Spinal cord (tissue), 10 donors: ENCODE data around the gene NPW. TPM values are rescaled to one million over a fixed set of nuclear protein-coding genes. Genes with fewer than 3 reads are reported as not detected.

ENCODE experiments used
- DNase-seq, 6 donors: peaks; one replicate each; pipeline versions ENCODE4 v3.0.0 to v3.0.0-alpha.2; 2013 to 2015; ENCODE audit warnings: low spot score in 6 of 6, low read depth in 4 of 6
- H3K27ac ChIP-seq: one replicate; pipeline ENCODE4 v1.5.1; 2013; ENCODE audit warnings: low read depth, low read length, control low read depth
- H3K27me3 ChIP-seq: one replicate; pipeline ENCODE4 v1.6.1; 2013; ENCODE audit warnings: low read length; ENCODE audit not compliant: control insufficient read depth, insufficient read depth
- H3K36me3 ChIP-seq: one replicate; pipeline ENCODE4 v1.6.1; 2013; ENCODE audit warnings: low read length; ENCODE audit not compliant: control insufficient read depth, insufficient read depth
- H3K4me1 ChIP-seq: one replicate; pipeline ENCODE4 v1.6.1; 2013; ENCODE audit warnings: low read length; ENCODE audit not compliant: control insufficient read depth, insufficient read depth
- H3K4me3 ChIP-seq: one replicate; pipeline ENCODE4 v1.5.1; 2013; ENCODE audit warnings: low read depth, low read length, control low read depth
- H3K9me3 ChIP-seq: one replicate; pipeline ENCODE4 v1.6.1; 2013; ENCODE audit warnings: low read length; ENCODE audit not compliant: control insufficient read depth, insufficient read depth
- WGBS: methylation state at CpG from one replicate; pipeline ENCODE4 v1.1.5; 2013; ENCODE audit warnings: missing lambda C conversion rate; ENCODE audit not compliant: insufficient coverage; 5-methylcytosine and 5-hydroxymethylcytosine counted together
- polyA plus RNA-seq, 2 donors: library from polyadenylated mRNA; unstranded; fragments of 120-200 nt; gene quantifications; one replicate each; pipeline ENCODE4 v1.2.1, GENCODE V29; 2013; ENCODE audit not compliant: insufficient read length in 2 of 2
- total RNA-seq, 2 donors: library from RNA; depleted of rRNA in 1 of 2; stranded (reverse); fragments of 120-200 nt in 1 of 2; fragments of >200 nt in 1 of 2; gene quantifications; one replicate each; pipeline versions ENCODE4 v1.2.3 to v1.2.4, GENCODE V29; 2013 to 2014
- donor health status: healthy.

Gene NPW
- total and polyA plus RNA-seq, 4 donors: 0.20 to 4.9 (median 1.4) TPM

DNA sequence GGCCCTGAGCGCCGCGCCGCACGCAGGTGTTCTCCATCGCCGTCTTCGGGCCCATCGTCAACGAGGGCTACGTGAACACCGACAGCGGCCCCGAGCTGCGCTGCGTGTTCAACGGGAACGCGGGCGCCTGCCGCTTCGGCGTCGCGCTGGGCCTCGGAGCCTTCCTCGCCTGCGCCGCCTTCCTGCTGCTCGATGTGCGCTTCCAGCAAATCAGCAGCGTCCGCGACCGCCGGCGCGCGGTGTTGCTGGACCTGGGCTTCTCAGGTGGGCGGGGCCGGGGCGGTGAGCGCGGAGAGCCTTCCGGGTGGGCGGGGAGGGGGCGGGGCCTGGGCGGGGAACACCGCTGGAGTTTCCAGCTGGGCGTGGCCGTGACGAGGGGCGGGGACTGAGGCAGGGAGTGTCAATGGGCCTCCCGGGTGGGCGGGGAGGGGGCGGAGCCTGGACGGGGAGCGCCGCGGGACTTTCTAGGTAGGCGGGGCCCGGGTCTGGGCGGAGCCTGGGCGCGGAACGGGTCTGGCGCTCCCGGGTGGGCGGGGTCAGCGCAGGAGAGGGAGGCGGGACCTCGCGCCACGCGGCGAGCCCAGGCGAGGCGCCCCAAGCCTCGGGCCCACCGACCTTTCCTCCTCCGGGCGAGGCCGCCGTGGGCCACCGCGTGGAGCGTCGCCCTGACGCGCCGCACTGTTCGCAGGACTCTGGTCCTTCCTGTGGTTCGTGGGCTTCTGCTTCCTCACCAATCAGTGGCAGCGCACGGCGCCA, 27.5 kb upstream of the NPW start:
- Histone ChIP-seq H3K4me1 (peaks cover 37% of the 10 kb centered on the region), H3K27ac (no peak overlapping the region), H3K36me3 (peaks cover 43% of the 10 kb centered on the region), H3K9me3 (no peaks in the 10 kb centered on the region), H3K4me3 (peak overlapping the region; percentile 24), H3K27me3 (peaks cover 32% of the 10 kb centered on the region)
- DNase-seq: peak in 5 of 6 donors; percentile 58 to 95 (median 78)
- under 1% methylated on average over 80 of the region's 96 CpGs for WGBS

DNA sequence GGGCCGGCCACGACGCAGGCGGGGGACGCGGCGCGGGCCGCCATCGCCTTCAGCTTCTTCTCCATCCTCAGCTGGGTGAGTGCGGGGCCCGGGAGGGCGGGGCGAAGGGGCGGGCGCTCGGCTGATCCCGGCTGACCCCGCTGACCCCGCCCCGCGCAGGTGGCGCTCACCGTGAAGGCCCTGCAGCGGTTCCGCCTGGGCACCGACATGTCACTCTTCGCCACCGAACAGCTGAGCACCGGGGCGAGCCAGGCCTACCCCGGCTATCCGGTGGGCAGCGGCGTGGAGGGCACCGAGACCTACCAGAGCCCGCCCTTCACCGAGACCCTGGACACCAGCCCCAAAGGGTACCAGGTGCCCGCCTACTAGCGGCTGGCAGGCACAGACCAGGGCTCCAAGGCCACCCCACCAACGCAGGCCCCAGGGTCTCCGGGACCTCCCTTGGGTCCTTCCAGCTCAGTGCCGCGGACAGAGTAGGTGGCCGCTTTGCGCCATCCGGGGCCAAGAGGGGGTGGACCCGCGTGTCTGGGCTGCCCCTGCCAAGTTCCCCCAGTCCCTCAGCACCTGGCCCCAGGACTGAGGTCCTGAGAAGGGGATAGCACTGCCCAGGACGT, 26.8 kb upstream of the NPW start:
- Histone ChIP-seq H3K4me3 (no peak overlapping the region), H3K9me3 (no peaks in the 10 kb centered on the region), H3K36me3 (peaks cover 43% of the 10 kb centered on the region), H3K4me1 (peaks cover 38% of the 10 kb centered on the region), H3K27ac (no peak overlapping the region), H3K27me3 (peaks cover 32% of the 10 kb centered on the region)
- WGBS: 23% methylated on average over 50 of the region's 50 CpGs
- DNase-seq: no peak

- peaks cover 40% of the 10 kb centered on the region for H3K4me1 ChIP-seq
- WGBS: 61% methylated on average over 2 of the region's 2 CpGs
Observed at GRCh38 chr16:1993731-1994131, 25.9 kb upstream of the NPW start.

GRCh38 chr16:1997494-1998359, 21.9 kb upstream of the NPW start:
- DNase-seq: no peak
- H3K27me3 ChIP-seq: peaks cover 2% of the 10 kb centered on the region
- no peak overlapping the region for H3K4me3 ChIP-seq
- peaks cover 85% of the 10 kb centered on the region for H3K36me3 ChIP-seq
- WGBS: 96% methylated on average over 24 of the region's 26 CpGs
- H3K27ac ChIP-seq: no peak overlapping the region
- no peaks in the 10 kb centered on the region for H3K9me3 ChIP-seq
- peaks cover 10% of the 10 kb centered on the region for H3K4me1 ChIP-seq

More at GRCh38 chr16:1993731-1994131, 25.9 kb upstream of the NPW start:
- Histone ChIP-seq H3K27ac (no peak overlapping the region), H3K9me3 (no peaks in the 10 kb centered on the region), H3K27me3 (peaks cover 27% of the 10 kb centered on the region), H3K4me3 (no peak overlapping the region), H3K36me3 (peaks cover 52% of the 10 kb centered on the region)
- DNase-seq: no peak

DNA sequence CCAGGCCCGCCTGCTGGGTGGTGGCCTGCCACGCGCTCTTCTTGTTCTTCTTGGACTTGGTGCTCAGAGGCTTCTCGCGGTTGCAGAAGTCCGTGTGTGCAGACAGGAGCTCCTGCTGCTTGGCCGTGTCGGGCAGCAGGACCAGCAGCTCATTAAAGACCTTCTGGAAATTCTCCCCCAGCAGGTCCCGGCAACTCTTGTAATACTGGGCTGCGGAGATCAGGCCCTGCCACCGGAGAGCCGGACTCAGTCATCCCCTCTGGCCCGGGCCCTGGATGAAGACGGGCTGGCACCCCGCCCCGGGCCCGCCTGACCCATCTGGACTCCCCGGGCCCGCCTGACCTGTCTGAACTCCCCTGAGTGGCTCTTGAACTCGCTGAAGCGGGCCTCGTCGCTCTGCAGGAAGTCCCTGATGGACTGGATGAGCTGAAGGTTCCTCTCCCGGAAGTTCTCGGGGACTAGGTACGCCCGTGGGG, 21.2 kb upstream of the NPW start:
- Histone ChIP-seq H3K4me3 (no peak overlapping the region), H3K27me3 (no peaks in the 10 kb centered on the region), H3K27ac (no peak overlapping the region), H3K4me1 (peaks cover 6% of the 10 kb centered on the region), H3K9me3 (no peaks in the 10 kb centered on the region), H3K36me3 (peaks cover 85% of the 10 kb centered on the region)
- WGBS: 93% methylated on average over 26 of the region's 27 CpGs
- no peak for DNase-seq

DNA sequence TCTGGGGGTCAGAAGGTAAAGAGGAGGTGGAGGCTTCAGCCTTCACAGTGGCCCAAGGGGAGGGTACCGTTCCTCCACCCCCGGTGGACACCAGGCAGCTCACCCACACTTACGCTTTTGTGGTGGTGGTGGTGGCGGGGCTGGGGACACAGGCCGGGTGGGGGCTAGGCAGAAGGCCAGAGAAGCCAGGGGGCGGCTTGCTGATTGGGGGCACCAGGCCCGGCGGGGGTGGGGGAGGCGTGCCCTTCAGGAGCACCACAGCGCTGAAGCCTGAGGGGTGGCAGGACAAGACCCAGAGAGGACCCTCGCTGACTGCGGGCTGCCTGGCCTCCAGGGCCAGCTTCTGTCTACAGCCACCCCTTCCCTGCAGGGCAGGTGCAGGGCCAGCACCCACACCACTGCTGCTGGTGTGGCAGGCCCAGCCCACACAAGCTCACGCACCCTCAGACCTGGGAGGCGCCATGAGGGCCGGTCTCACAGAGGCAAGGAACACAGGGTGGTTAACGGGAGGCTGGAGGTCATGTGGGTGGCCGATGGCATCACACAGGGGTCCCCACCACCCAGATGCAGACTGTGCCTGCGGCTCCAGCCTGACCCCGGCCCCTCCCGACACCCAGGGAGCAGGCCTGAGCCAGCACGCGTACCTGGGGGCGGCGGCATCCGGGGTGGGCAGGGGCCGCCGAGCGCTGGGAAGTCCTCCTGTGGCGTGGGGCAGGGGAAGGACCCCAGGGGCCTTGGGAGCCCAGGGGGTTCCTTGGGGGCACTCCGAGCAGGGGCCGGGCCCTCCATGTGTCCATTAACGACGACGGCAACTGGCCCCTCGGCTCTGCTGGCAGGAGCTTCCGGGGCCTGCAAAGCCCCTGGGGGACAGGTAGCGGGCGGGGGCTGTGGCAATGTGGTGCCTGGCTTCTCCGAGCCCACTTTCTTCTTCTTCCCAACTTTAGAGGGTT, 20.5 kb upstream of the NPW start:
- Histone ChIP-seq H3K4me3 (no peak overlapping the region), H3K4me1 (peaks cover 13% of the 10 kb centered on the region), H3K36me3 (peaks cover 87% of the 10 kb centered on the region), H3K9me3 (no peaks in the 10 kb centered on the region), H3K27me3 (no peaks in the 10 kb centered on the region), H3K27ac (no peak overlapping the region)
- WGBS: 93% methylated on average over 34 of the region's 39 CpGs
- no peak for DNase-seq

DNA sequence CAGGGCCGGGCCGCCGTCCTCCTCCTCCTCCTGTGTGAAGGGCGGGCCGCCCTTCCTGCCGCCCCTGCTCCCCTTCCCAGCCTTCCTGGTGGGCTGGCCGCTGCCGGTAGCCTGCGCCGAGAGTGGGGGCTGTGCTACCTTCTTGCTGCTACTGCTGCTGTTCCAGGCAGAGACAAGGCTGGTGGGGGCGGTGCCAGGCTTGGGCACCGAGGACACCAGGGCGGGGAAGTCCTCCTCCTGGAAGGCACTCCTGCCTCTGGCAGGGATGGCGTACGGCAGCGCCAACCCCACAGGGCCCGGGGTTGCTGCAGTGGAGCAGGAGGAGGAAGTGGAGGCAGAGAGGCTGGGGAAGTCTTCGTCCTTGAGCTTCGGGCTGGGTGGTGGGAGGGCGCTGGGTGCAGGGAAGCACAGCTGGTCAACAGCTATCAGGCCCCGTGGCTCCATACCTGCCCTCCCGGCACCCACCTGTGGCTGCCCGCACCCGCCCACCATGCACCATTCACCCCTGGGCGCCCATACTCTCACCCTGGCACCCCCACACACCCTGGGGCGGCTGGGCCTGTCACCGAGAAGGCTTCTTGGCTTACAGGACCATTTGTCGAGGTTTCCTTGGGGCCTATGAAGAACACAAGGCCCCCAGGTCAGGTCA, 19.6 kb upstream of the NPW start:
- no peak for DNase-seq
- no peak overlapping the region for H3K27ac ChIP-seq
- WGBS: 92% methylated on average over 24 of the region's 28 CpGs
- no peaks in the 10 kb centered on the region for H3K9me3 ChIP-seq
- no peak overlapping the region for H3K4me3 ChIP-seq
- peaks cover 21% of the 10 kb centered on the region for H3K4me1 ChIP-seq
- H3K27me3 ChIP-seq: no peaks in the 10 kb centered on the region
- H3K36me3 ChIP-seq: peaks cover 94% of the 10 kb centered on the region

GRCh38 chr16:2001035-2001434, 18.6 kb upstream of the NPW start:
- Histone ChIP-seq H3K27ac (no peak overlapping the region), H3K4me1 (peaks cover 32% of the 10 kb centered on the region), H3K4me3 (no peak overlapping the region), H3K36me3 (peaks cover 99% of the 10 kb centered on the region), H3K27me3 (no peaks in the 10 kb centered on the region), H3K9me3 (no peaks in the 10 kb centered on the region)
- no peak for DNase-seq
- 93% methylated on average over 11 of the region's 19 CpGs for WGBS
